Endothelial cell of umbilical vein (primary cell): Measurements from ENCODE around the gene PRRC2B. TPM values are rescaled to one million over a fixed set of nuclear protein-coding genes. Genes with fewer than 3 reads are reported as not detected.

Experiments used
- BruUV-seq: library from RNA; stranded (reverse); fragments of 400-500 nt; replicated peaks from 2 replicates; lab custom pipeline; 2021; lab: Mats Ljungman, UMichigan
- CTCF ChIA-PET: fragments of 300-600, 350-600 bp; sonication (Branson Sonifier 250); formaldehyde crosslinking; loops from one replicate; lab custom pipeline; 2021; ENCODE audit warnings: antibody characterized with exemption, inconsistent platforms; lab: Charles Lee
- POLR2A ChIA-PET: fragments of 300-600, 350-600 bp; sonication (Branson Sonifier 250); formaldehyde crosslinking; loops from one replicate; lab custom pipeline; 2021; ENCODE audit warnings: antibody characterized with exemption, inconsistent platforms; lab: Charles Lee
- DNase-seq: peaks from one replicate; pipeline ENCODE4 v3.0.0-alpha.2; 2011; ENCODE audit warnings: low read depth, low spot score
- FAIRE-seq: peaks from 2 replicates; lab custom pipeline; 2011; peaks lifted over from hg19 to GRCh38; lab: Jason Lieb, UNC
- H2AFZ ChIP-seq: 2 replicates; pipeline ENCODE4 v1.6.0; 2012; ENCODE audit warnings: low read depth, low read length, control low read depth, inconsistent platforms
- H3K27ac ChIP-seq: 2 replicates; pipeline ENCODE4 v1.5.1; 2011; ENCODE audit warnings: low read depth, mild to moderate bottlenecking, control low read depth, low read length, moderate library complexity; ENCODE audit not compliant: insufficient read depth
- H3K27me3 ChIP-seq, 2 experiments: 2 replicates each; pipeline versions ENCODE4 v1.6.0 to v1.6.1; 2011; ENCODE audit warnings: low read length in 2 of 2, mixed read lengths in 1 of 2; ENCODE audit not compliant: control insufficient read depth in 2 of 2, insufficient read depth in 2 of 2
- H3K36me3 ChIP-seq, 2 experiments: 2 replicates in 1 of 2; 3 replicates in 1 of 2; pipeline ENCODE4 v1.5.1; 2011; ENCODE audit warnings: low read length in 2 of 2, mild to moderate bottlenecking in 1 of 2, moderate library complexity in 1 of 2; ENCODE audit not compliant: control insufficient read depth in 2 of 2, insufficient read depth in 2 of 2; ENCODE audit errors: extremely low read depth in 1 of 2
- H3K4me1 ChIP-seq: 3 replicates; pipeline ENCODE4 v1.5.1; 2011; ENCODE audit warnings: mild to moderate bottlenecking, low read length; ENCODE audit not compliant: control insufficient read depth, insufficient read depth; ENCODE audit errors: extremely low read depth
- H3K4me2 ChIP-seq: 2 replicates; pipeline ENCODE4 v1.6.1; 2011; ENCODE audit warnings: low read length, control low read depth, mixed read lengths; ENCODE audit not compliant: insufficient read depth
- H3K4me3 ChIP-seq, 3 experiments: fragments of 200-600 bp in 1 of 3; sonication (generic), shearing (Covaris generic) in 1 of 3; replicated peaks in 1 of 3; 2 replicates each; pipeline ENCODE4 v1.5.1; 2011 to 2016; ENCODE audit warnings: control low read depth in 3 of 3, low read length in 3 of 3, mild to moderate bottlenecking in 2 of 3, inconsistent platforms in 1 of 3, low read depth in 1 of 3, moderate library complexity in 1 of 3; ENCODE audit not compliant: insufficient read depth in 1 of 3
- H3K79me2 ChIP-seq: 2 replicates; pipeline ENCODE4 v1.6.0; 2012; ENCODE audit warnings: low read length, inconsistent platforms; ENCODE audit not compliant: control insufficient read depth, insufficient read depth
- H3K9ac ChIP-seq: replicated peaks from 2 replicates; pipeline ENCODE3; 2011; ENCODE audit warnings: low read length, control low read depth; ENCODE audit not compliant: insufficient read depth; ENCODE audit errors: extremely low read depth
- H3K9me1 ChIP-seq: replicated peaks from 3 replicates; pipeline ENCODE4 v1.6.0; 2011; ENCODE audit warnings: mild to moderate bottlenecking, low read length; ENCODE audit not compliant: control insufficient read depth, insufficient read depth; ENCODE audit errors: extremely low read depth
- H3K9me3 ChIP-seq: replicated peaks from 2 replicates; pipeline ENCODE4 v1.5.1; 2012; ENCODE audit warnings: low read length, inconsistent platforms; ENCODE audit not compliant: control insufficient read depth, insufficient read depth
- H4K20me1 ChIP-seq: replicated peaks from 2 replicates; pipeline ENCODE3; 2011; ENCODE audit warnings: mild to moderate bottlenecking, low read length; ENCODE audit not compliant: control insufficient read depth, insufficient read depth; ENCODE audit errors: extremely low read depth
- FOS ChIP-seq: IDR thresholded peaks from 2 replicates; pipeline ENCODE4 v1.6.1; 2011; ENCODE audit warnings: mild to moderate bottlenecking, low read length, moderate library complexity, borderline replicate concordance; ENCODE audit not compliant: insufficient read depth
- MYC ChIP-seq: IDR thresholded peaks from one replicate; pipeline ENCODE4 v1.6.1; 2011; ENCODE audit warnings: mild to moderate bottlenecking, low read depth, low read length
- POLR2AphosphoS5 ChIP-seq: IDR thresholded peaks from 2 replicates; pipeline ENCODE4 v1.6.1; 2012; ENCODE audit warnings: low read depth, mild to moderate bottlenecking, control low read depth, low read length, moderate library complexity; ENCODE audit not compliant: insufficient read depth
- dilution Hi-C: fragments of 300-500 bp; cut with MboI; formaldehyde crosslinking; loops from one replicate; pipeline ENCODE4 v1.15.0; 2019; ENCODE audit warnings: low sequenced_read_pairs; ENCODE audit not compliant: extremely low pct_ligation_motif_present
- intact Hi-C: fragments of 100-400 bp; cut with micrococcal nuclease; formaldehyde crosslinking; loops from one replicate; pipeline ENCODE4 v1.10.0; 2022
- polyA plus RNA-seq, 4 experiments: library from polyadenylated mRNA; depleted of rRNA in 3 of 4; stranded (reverse) in 3 of 4; unstranded in 1 of 4; fragments of >200 nt; gene quantifications; 2 replicates each; pipeline versions ENCODE4 v1.2.1 to v1.2.3, GENCODE V29; 2011 to 2012; ENCODE audit warnings: missing spikeins in 1 of 4
- total RNA-seq: library from RNA; stranded (reverse); gene quantifications from 2 replicates; pipeline ENCODE4 v1.2.3, GENCODE V29; 2021
- TF ChIP-seq, protein P1 (sequence below), 2 donors: IDR thresholded peaks; 1 replicate in 1 of 2; 2 replicates in 1 of 2; pipeline ENCODE4 v1.5.1; 2011; ENCODE audit warnings: low read length in 2 of 2, mild to moderate bottlenecking in 2 of 2, moderate library complexity in 2 of 2, control low read depth in 1 of 2, inconsistent platforms in 1 of 2, low read depth in 1 of 2; ENCODE audit not compliant: insufficient read depth in 1 of 2; ENCODE audit errors: extremely low read depth in 1 of 2

The PRRC2B gene
- total and polyA plus RNA-seq, 2 donors (not counting 3 experiments of a cell fraction or from before 2014, with no cell fraction given), result 35.6 to 256 TPM

GRCh38 chr9:131475111-131475955 lies 81.4 kb downstream of the PRRC2B start:
- intact Hi-C loops, result loop anchor here (5.0 kb wide), 1 partner anchor 108 kb away; no protein-coding TSS in a partner anchor
- ChIA-PET POLR2A (no interaction called here), CTCF (no interaction called here)
- peaks cover 35 to 75% of the 10 kb centered on the region in 2 experiments for H3K36me3 ChIP-seq
- H4K20me1 ChIP-seq, result peaks cover 4% of the 10 kb centered on the region
- H3K79me2 ChIP-seq, result peaks cover 32% of the 10 kb centered on the region
- DNase-seq (no peak), FAIRE-seq (no peak)
- H3K4me1 ChIP-seq, result no peaks in the 10 kb centered on the region
- TF ChIP-seq MYC, result no peak
- TF ChIP-seq, protein P1, sequence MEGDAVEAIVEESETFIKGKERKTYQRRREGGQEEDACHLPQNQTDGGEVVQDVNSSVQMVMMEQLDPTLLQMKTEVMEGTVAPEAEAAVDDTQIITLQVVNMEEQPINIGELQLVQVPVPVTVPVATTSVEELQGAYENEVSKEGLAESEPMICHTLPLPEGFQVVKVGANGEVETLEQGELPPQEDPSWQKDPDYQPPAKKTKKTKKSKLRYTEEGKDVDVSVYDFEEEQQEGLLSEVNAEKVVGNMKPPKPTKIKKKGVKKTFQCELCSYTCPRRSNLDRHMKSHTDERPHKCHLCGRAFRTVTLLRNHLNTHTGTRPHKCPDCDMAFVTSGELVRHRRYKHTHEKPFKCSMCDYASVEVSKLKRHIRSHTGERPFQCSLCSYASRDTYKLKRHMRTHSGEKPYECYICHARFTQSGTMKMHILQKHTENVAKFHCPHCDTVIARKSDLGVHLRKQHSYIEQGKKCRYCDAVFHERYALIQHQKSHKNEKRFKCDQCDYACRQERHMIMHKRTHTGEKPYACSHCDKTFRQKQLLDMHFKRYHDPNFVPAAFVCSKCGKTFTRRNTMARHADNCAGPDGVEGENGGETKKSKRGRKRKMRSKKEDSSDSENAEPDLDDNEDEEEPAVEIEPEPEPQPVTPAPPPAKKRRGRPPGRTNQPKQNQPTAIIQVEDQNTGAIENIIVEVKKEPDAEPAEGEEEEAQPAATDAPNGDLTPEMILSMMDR (IDR thresholded peaks at IDR 0.05; ENCODE audit: extremely low read depth in 1 of 2, insufficient read depth in 1 of 2, low read depth in 1 of 2, low read length in 2 of 2), result no peak
- no peak for TF ChIP-seq FOS
- TF ChIP-seq POLR2AphosphoS5, result no peak
- H3K9ac ChIP-seq, result no peak overlapping the region
- no peak overlapping the region for H3K4me3 ChIP-seq
- H3K27me3 ChIP-seq, result no peaks in the 10 kb centered on the region
- no TSS peak for BruUV-seq
- no peak overlapping the region for H2AFZ ChIP-seq
- no peak overlapping the region for H3K27ac ChIP-seq
- dilution Hi-C loops, result no loop called here
- H3K9me1 ChIP-seq, result no peaks in the 10 kb centered on the region
- no peaks in the 10 kb centered on the region for H3K9me3 ChIP-seq
- H3K4me2 ChIP-seq, result no peak overlapping the region
